ENCODE measurements around the gene TGM4.

- TF ChIP-seq, protein P1, sequence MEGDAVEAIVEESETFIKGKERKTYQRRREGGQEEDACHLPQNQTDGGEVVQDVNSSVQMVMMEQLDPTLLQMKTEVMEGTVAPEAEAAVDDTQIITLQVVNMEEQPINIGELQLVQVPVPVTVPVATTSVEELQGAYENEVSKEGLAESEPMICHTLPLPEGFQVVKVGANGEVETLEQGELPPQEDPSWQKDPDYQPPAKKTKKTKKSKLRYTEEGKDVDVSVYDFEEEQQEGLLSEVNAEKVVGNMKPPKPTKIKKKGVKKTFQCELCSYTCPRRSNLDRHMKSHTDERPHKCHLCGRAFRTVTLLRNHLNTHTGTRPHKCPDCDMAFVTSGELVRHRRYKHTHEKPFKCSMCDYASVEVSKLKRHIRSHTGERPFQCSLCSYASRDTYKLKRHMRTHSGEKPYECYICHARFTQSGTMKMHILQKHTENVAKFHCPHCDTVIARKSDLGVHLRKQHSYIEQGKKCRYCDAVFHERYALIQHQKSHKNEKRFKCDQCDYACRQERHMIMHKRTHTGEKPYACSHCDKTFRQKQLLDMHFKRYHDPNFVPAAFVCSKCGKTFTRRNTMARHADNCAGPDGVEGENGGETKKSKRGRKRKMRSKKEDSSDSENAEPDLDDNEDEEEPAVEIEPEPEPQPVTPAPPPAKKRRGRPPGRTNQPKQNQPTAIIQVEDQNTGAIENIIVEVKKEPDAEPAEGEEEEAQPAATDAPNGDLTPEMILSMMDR (IDR thresholded peaks at IDR 0.05; ENCODE audit: insufficient read depth, low read depth, low read length), result no peak
- no peak for TF ChIP-seq EZH2 (IDR thresholded peaks at IDR 0.05; ENCODE audit: insufficient read depth, low read length)
These were observed 16.4 kb downstream of the TGM4 start for GRCh38 chr3:44890852-44891251.

Data from astrocyte (in vitro differentiated cells and primary cell).